SK-N-SH (cell line): ENCODE data around the gene UNC93B1. TPM values are rescaled to one million over a fixed set of nuclear protein-coding genes. Genes with fewer than 3 reads are reported as not detected.
A peak's percentile ranks its signal among the peaks of the same experiment; 100 is the strongest.

Experiments used
- CTCF ChIA-PET: fragments of 300-600, 350-600 bp; formaldehyde crosslinking; extraction: SDS; loops from one replicate; lab custom pipeline; 2021; lab: Yijun Ruan, JAX
- POLR2A ChIA-PET: fragments of 350-600 bp; sonication (Branson Sonifier 250); formaldehyde crosslinking; extraction: SDS; loops from one replicate; lab custom pipeline; 2020; ENCODE audit warnings: antibody characterized with exemption, inconsistent platforms; lab: Yijun Ruan, JAX
- DNase-seq: peaks from one replicate; pipeline ENCODE4 v3.0.0; 2012
- H2AFZ ChIP-seq: fragments of 200-600 bp; sonication (generic); 2 replicates; pipeline ENCODE4 v1.8.1; 2016; ENCODE audit warnings: antibody characterized with exemption, mild to moderate bottlenecking, low read depth
- H3F3A ChIP-seq: fragments of 200-600 bp; sonication (generic); replicated peaks from 2 replicates; pipeline ENCODE3; 2016; ENCODE audit warnings: antibody characterized with exemption, mild to moderate bottlenecking; ENCODE audit not compliant: insufficient read depth
- H3K27ac ChIP-seq, 2 experiments: fragments of 200-500 bp in 1 of 2; fragments of 200-600 bp in 1 of 2; sonication (Bioruptor generic) in 1 of 2; sonication (generic), shearing (Covaris generic) in 1 of 2; 2 replicates each; pipeline versions ENCODE4 v1.5.1 to v1.6.1; 2014 to 2016; ENCODE audit warnings: low read depth in 2 of 2, inconsistent platforms in 1 of 2, low read length in 1 of 2, mild to moderate bottlenecking in 1 of 2, mixed read lengths in 1 of 2
- H3K27me3 ChIP-seq: fragments of 200-600 bp; sonication (generic), shearing (Covaris generic); 2 replicates; pipeline ENCODE4 v1.6.1; 2016; ENCODE audit warnings: mixed run types; ENCODE audit not compliant: insufficient read depth
- H3K36me3 ChIP-seq, 2 experiments: fragments of 200-500 bp in 1 of 2; fragments of 200-600 bp in 1 of 2; sonication (Bioruptor generic) in 1 of 2; sonication (generic) in 1 of 2; replicated peaks in 1 of 2; 2 replicates each; pipeline versions ENCODE3 to v1.5.1; 2014 to 2016; ENCODE audit warnings: low read length in 1 of 2, mild to moderate bottlenecking in 1 of 2; ENCODE audit not compliant: insufficient read depth in 2 of 2, control insufficient read depth in 1 of 2
- H3K4me1 ChIP-seq, 2 experiments: fragments of 200-500 bp in 1 of 2; fragments of 200-600 bp in 1 of 2; sonication (Bioruptor generic) in 1 of 2; sonication (generic), shearing (Covaris generic) in 1 of 2; 2 replicates each; pipeline versions ENCODE4 v1.5.1 to v1.6.1; 2014 to 2016; ENCODE audit warnings: low read depth in 1 of 2, low read length in 1 of 2, mixed run types in 1 of 2; ENCODE audit not compliant: insufficient read depth in 2 of 2, control insufficient read depth in 1 of 2
- H3K4me2 ChIP-seq: fragments of 200-600 bp; sonication (generic), shearing (Covaris generic); 2 replicates; pipeline ENCODE4 v1.6.1; 2017; ENCODE audit warnings: mixed run types
- H3K4me3 ChIP-seq, 2 experiments: fragments of 200-500 bp in 1 of 2; fragments of 200-600 bp in 1 of 2; sonication (Bioruptor generic) in 1 of 2; sonication (generic), shearing (Covaris generic) in 1 of 2; 2 replicates each; pipeline versions ENCODE4 v1.5.1 to v1.8.1; 2014 to 2016; ENCODE audit warnings: low read depth in 2 of 2, inconsistent platforms in 1 of 2, low read length in 1 of 2, mild to moderate bottlenecking in 1 of 2, mixed read lengths in 1 of 2, moderate library complexity in 1 of 2
- H3K79me2 ChIP-seq: fragments of 200-600 bp; sonication (generic); 2 replicates; pipeline ENCODE4 v1.8.1; 2017; ENCODE audit warnings: mild to moderate bottlenecking; ENCODE audit not compliant: insufficient read depth
- H3K9ac ChIP-seq: fragments of 200-600 bp; sonication (generic); 2 replicates; pipeline ENCODE4 v1.6.1; 2017; ENCODE audit warnings: mixed run types
- H3K9me2 ChIP-seq: fragments of 200-600 bp; sonication (generic); 2 replicates; pipeline ENCODE4 v1.6.1; 2017; ENCODE audit warnings: mixed run types
- H3K9me3 ChIP-seq: fragments of 200-600 bp; sonication (generic); 2 replicates; pipeline ENCODE4 v1.6.1; 2017; ENCODE audit warnings: mixed run types, mild to moderate bottlenecking, moderate library complexity
- H4K20me1 ChIP-seq: fragments of 200-600 bp; sonication (generic); 2 replicates; pipeline ENCODE4 v1.6.1; 2017; ENCODE audit warnings: mild to moderate bottlenecking, mixed run types; ENCODE audit not compliant: insufficient read depth
- CTCF ChIP-seq: fragments of 200-600 bp; sonication (generic); IDR thresholded peaks from 2 replicates; pipeline ENCODE4 v1.6.1; 2017; ENCODE audit warnings: antibody characterized with exemption, mild to moderate bottlenecking, moderate library complexity
- ELF1 ChIP-seq: IDR thresholded peaks from 2 replicates; pipeline ENCODE4 v1.4.0; 2012
- FOXJ3 ChIP-seq: sonication (generic); formaldehyde crosslinking; IDR thresholded peaks from 2 replicates; pipeline ENCODE4 v1.5.1; 2020; ENCODE audit warnings: mild to moderate bottlenecking, missing genetic modification reagents
- GABPA ChIP-seq: IDR thresholded peaks from 2 replicates; pipeline ENCODE4 v1.4.0; 2012; ENCODE audit warnings: low read depth, mild to moderate bottlenecking
- GATA2 ChIP-seq: sonication (generic); formaldehyde crosslinking; IDR thresholded peaks from 2 replicates; pipeline ENCODE4 v1.5.0; 2020; ENCODE audit warnings: mild to moderate bottlenecking, missing genetic modification reagents
- IRF3 ChIP-seq: fragments of 150-350 bp; IDR thresholded peaks from 2 replicates; pipeline ENCODE4 v1.6.1; 2016; ENCODE audit warnings: mild to moderate bottlenecking, low read depth, low read length
- JUND ChIP-seq: IDR thresholded peaks from 2 replicates; pipeline ENCODE4 v1.4.0; 2012
- MEF2A ChIP-seq: IDR thresholded peaks from 2 replicates; pipeline ENCODE4 v1.4.0; 2012; ENCODE audit warnings: low read depth, borderline replicate concordance
- MXI1 ChIP-seq: IDR thresholded peaks from 2 replicates; pipeline ENCODE4 v1.6.1; 2012; ENCODE audit warnings: mild to moderate bottlenecking, low read depth, low read length, improper control_type of control experiment
- PBX3 ChIP-seq: IDR thresholded peaks from 2 replicates; pipeline ENCODE4; 2012
- RAD21 ChIP-seq: IDR thresholded peaks from 2 replicates; pipeline ENCODE4 v1.6.1; 2012; ENCODE audit warnings: mild to moderate bottlenecking, low read length
- RCOR1 ChIP-seq: fragments of 150-350 bp; IDR thresholded peaks from 2 replicates; pipeline ENCODE4 v1.6.1; 2017; ENCODE audit warnings: antibody characterized with exemption, low read length
- RXRA ChIP-seq: IDR thresholded peaks from 2 replicates; pipeline ENCODE4 v1.4.0; 2012; ENCODE audit warnings: low read depth, mild to moderate bottlenecking, borderline replicate concordance
- SMC3 ChIP-seq: IDR thresholded peaks from 2 replicates; pipeline ENCODE4 v1.6.1; 2012; ENCODE audit warnings: low read depth, low read length, improper control_type of control experiment
- TAF1 ChIP-seq: IDR thresholded peaks from 2 replicates; pipeline ENCODE4 v1.6.1; 2012; ENCODE audit warnings: low read depth, mild to moderate bottlenecking, low read length, moderate library complexity, borderline replicate concordance
- TCF12 ChIP-seq: IDR thresholded peaks from 2 replicates; pipeline ENCODE4 v1.4.0; 2012
- YY1 ChIP-seq: IDR thresholded peaks from 2 replicates; pipeline ENCODE4 v1.4.0; 2012; ENCODE audit warnings: low read depth, mild to moderate bottlenecking
- WGBS: methylation state at CpG from one replicate; pipeline ENCODE4 v1.1.6; 2017; ENCODE audit warnings: low lambda C conversion rate; 5-methylcytosine and 5-hydroxymethylcytosine counted together
- polyA plus RNA-seq, 3 experiments: library from polyadenylated mRNA; depleted of rRNA; stranded (reverse); fragments of >200 nt; gene quantifications; 2 replicates each; pipeline ENCODE4 v1.2.3, GENCODE V29; 2012
- TF ChIP-seq, protein P1 (sequence below): IDR thresholded peaks from 2 replicates; pipeline ENCODE4 v1.4.0; 2012; ENCODE audit warnings: low read depth
- TF ChIP-seq, protein P2 (sequence below): fragments of 150-350 bp; IDR thresholded peaks from 2 replicates; pipeline ENCODE4 v1.6.1; 2017; ENCODE audit warnings: antibody characterized with exemption, low read length, low read depth, borderline replicate concordance

The UNC93B1 gene
- polyA plus RNA-seq, 1 of the 3 experiments (the other 2 are of a cell fraction): 28.9 TPM

DNA sequence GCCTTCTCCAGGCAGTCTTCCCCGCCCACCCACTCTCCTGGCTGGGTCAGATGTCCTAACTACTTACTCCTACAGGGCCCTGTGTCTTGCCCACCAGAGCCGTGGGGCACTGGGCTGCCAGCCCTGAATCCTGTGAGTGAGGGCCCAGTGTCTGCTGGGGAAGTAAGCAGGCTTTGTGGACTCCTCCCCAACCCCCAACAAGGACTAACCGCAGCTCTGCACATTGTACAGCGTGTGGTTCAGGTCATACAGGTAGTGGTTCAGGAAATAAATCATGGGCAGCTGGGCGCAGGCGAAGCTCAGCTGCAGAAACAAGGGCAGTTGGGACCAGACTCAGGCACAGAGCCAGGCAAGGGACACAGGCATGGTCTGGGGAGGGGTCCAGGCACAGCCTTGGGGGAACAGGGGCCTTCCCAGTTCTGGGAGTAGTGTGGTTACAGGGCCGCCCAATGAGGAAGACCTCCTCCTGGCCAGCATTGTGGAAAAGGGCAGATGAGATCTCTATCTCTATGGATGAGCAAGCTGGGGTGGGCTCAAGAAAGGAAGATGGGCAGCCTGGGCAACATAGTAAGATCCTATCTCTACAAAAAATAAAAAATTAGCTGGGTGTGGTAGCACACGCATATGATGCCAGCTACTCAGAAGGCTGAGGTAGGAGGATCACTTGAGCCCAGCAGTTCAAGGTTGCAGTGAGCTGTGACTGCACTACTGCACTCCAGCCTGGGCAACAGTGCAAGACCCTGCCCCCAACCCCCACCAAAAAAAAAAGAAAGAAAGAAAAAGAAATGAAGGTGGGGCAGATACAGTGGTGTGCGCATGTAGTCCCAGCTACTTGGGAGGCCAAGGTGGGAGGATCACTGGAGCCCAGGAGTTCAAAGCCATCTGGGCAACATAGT lies 5.5 kb downstream of the UNC93B1 start:
- Histone ChIP-seq H2AFZ (no peak overlapping the region), H3K79me2 (no peaks in the 10 kb centered on the region), H3F3A (peaks cover 3% of the 10 kb centered on the region), H3K9me3 (no peaks in the 10 kb centered on the region), H3K9me2 (no peaks in the 10 kb centered on the region), H3K4me3 (no peak overlapping the region), H3K4me2 (no peak overlapping the region), H3K36me3 (no peaks in the 10 kb centered on the region), H3K27me3 (no peaks in the 10 kb centered on the region), H3K27ac (no peak overlapping the region), H3K9ac (no peak overlapping the region), H3K4me1 (peaks cover 0 to 7% of the 10 kb centered on the region in 2 experiments; a peak in 1 of 4 replicates), H4K20me1 (no peaks in the 10 kb centered on the region)
- POLR2A ChIA-PET: no interaction called here
- peak; percentile 10 for DNase-seq
- WGBS: 96% methylated on average over 9 of the region's 9 CpGs
- CTCF ChIA-PET: interaction anchor here (1.0 to 1.1 kb wide), 2 partner anchors 12 to 43 kb away, joined by 3 to 5 read pairs; partner anchors contain the start of gene ALDH3B1
- TF ChIP-seq RXRA: no peak
- TF ChIP-seq GATA2 (CRISPR knock-in tag): no peak
- no peak for TF ChIP-seq FOXJ3 (CRISPR knock-in tag)
- no peak for TF ChIP-seq MXI1
- no peak for TF ChIP-seq ELF1
- no peak for TF ChIP-seq SMC3
- TF ChIP-seq CTCF: no peak
- no peak for TF ChIP-seq MEF2A
- TF ChIP-seq TCF12: no peak

GRCh38 chr11:67997475-67997921 lies 6.4 kb downstream of the UNC93B1 start:
- Histone ChIP-seq H3K79me2 (no peaks in the 10 kb centered on the region), H3K36me3 (no peaks in the 10 kb centered on the region), H3F3A (peaks cover 3% of the 10 kb centered on the region)
- ChIA-PET POLR2A (no interaction called here), CTCF (no interaction called here)
- TF ChIP-seq PBX3 (no peak), FOXJ3 (CRISPR knock-in tag) (no peak), JUND (no peak), IRF3 (no peak), RAD21 (no peak), TAF1 (no peak), CTCF (no peak), RXRA (no peak), RCOR1 (no peak), YY1 (no peak), GABPA (no peak)
- TF ChIP-seq, protein P1, sequence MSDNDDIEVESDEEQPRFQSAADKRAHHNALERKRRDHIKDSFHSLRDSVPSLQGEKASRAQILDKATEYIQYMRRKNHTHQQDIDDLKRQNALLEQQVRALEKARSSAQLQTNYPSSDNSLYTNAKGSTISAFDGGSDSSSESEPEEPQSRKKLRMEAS: no peak
- TF ChIP-seq, protein P2, sequence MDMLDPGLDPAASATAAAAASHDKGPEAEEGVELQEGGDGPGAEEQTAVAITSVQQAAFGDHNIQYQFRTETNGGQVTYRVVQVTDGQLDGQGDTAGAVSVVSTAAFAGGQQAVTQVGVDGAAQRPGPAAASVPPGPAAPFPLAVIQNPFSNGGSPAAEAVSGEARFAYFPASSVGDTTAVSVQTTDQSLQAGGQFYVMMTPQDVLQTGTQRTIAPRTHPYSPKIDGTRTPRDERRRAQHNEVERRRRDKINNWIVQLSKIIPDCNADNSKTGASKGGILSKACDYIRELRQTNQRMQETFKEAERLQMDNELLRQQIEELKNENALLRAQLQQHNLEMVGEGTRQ: no peak
- TF ChIP-seq, all 33 proteins: peak for 0
- Histone ChIP-seq H3K9me3 (no peaks in the 10 kb centered on the region), H3K27me3 (no peaks in the 10 kb centered on the region), H2AFZ (no peak overlapping the region), H3K27ac (no peak overlapping the region), H4K20me1 (no peaks in the 10 kb centered on the region), H3K9me2 (no peaks in the 10 kb centered on the region), H3K4me2 (no peak overlapping the region), H3K4me1 (no peaks in the 10 kb centered on the region), H3K9ac (no peak overlapping the region), H3K4me3 (no peak overlapping the region)
- peak; percentile 12 for DNase-seq
- WGBS: 96% methylated on average over 27 of the region's 29 CpGs
